Suprapubic skin (tissue), 4 donors: ENCODE measurements around the gene IL17REL. TPM values are rescaled to one million over a fixed set of nuclear protein-coding genes. Genes with fewer than 3 reads are reported as not detected.
A peak's percentile ranks its signal among the peaks of the same experiment; 100 is the strongest.

ENCODE experiments used
- DNase-seq, 2 donors: peaks; one replicate each; pipeline ENCODE4 v3.0.0-alpha.2; 2019; ENCODE audit warnings: low spot score in 2 of 2
- H3K27ac ChIP-seq: fragments of 200-600 bp; sonication (generic); one replicate; pipeline ENCODE4 v1.5.1; 2019
- H3K27me3 ChIP-seq: fragments of 200-600 bp; sonication (generic); one replicate; pipeline ENCODE4 v1.5.1; 2019
- H3K36me3 ChIP-seq: fragments of 200-600 bp; sonication (generic); one replicate; pipeline ENCODE4 v1.5.1; 2019
- H3K4me1 ChIP-seq: fragments of 200-600 bp; sonication (generic); one replicate; pipeline ENCODE4 v1.5.1; 2019
- H3K4me3 ChIP-seq: fragments of 200-600 bp; sonication (generic); one replicate; pipeline ENCODE4 v1.5.1; 2019; ENCODE audit warnings: mild to moderate bottlenecking
- H3K9me3 ChIP-seq: fragments of 200-600 bp; sonication (generic); one replicate; pipeline ENCODE4 v1.5.1; 2019
- EP300 ChIP-seq: sonication (generic); formaldehyde crosslinking; IDR thresholded peaks from one replicate; pipeline ENCODE4 v1.6.1; 2017; ENCODE audit warnings: antibody characterized with exemption
- POLR2A ChIP-seq, 2 donors: fragments of 450-650 bp; IDR thresholded peaks; one replicate each; pipeline ENCODE4 v1.6.1; 2017; ENCODE audit warnings: antibody characterized with exemption in 2 of 2, mild to moderate bottlenecking in 2 of 2, moderate library complexity in 2 of 2
- POLR2AphosphoS5 ChIP-seq, 3 donors: sonication (generic); formaldehyde crosslinking; IDR thresholded peaks; one replicate each; pipeline ENCODE4 v1.6.1; 2017; ENCODE audit warnings: antibody characterized with exemption in 3 of 3
- WGBS: methylation state at CpG from one replicate; pipeline ENCODE4 v1.1.5; 2018; 5-methylcytosine and 5-hydroxymethylcytosine counted together
- total RNA-seq, 4 donors: library from RNA; depleted of rRNA; stranded (reverse); fragments of >200 nt; gene quantifications; one replicate each; pipeline ENCODE4 v1.1.0, GENCODE V29; 2016
- TF ChIP-seq, protein P1 (sequence below), 2 donors: fragments of 200-600 bp in 1 of 2; fragments of 450-650 bp in 1 of 2; sonication (generic) in 1 of 2; IDR thresholded peaks; one replicate each; pipeline ENCODE4 v1.5.1; 2016 to 2019; ENCODE audit warnings: antibody characterized with exemption in 2 of 2, mild to moderate bottlenecking in 1 of 2, moderate library complexity in 1 of 2

IL17REL gene
- total RNA-seq, 4 donors from 2014 or later: not detected

DNA sequence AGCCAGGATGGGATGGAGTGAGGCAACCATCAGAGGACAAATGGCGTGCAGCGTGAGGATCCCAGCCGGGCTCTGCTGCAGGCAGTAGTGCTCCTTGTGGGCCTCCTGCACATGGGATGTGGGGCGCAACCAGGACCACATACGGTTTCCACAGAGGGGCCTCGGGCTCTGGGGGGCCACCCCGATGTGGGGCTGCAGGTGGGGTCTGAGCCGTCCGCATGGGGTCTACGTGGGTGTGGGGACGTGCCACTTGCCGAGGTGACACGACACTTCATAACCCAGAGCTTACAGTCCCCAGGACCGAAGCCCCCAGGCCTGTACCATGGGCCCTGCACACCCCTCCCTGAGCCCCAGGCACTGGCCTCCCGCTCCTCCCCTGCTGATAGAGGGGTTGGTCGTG is 34.8 kb upstream of the IL17REL start:
- no peak overlapping the region for H3K27ac ChIP-seq
- no peak for TF ChIP-seq POLR2A (IDR thresholded peaks at IDR 0.05)
- TF ChIP-seq POLR2AphosphoS5 (IDR thresholded peaks at IDR 0.05): no peak
- no peak for TF ChIP-seq EP300
- TF ChIP-seq, protein P1, sequence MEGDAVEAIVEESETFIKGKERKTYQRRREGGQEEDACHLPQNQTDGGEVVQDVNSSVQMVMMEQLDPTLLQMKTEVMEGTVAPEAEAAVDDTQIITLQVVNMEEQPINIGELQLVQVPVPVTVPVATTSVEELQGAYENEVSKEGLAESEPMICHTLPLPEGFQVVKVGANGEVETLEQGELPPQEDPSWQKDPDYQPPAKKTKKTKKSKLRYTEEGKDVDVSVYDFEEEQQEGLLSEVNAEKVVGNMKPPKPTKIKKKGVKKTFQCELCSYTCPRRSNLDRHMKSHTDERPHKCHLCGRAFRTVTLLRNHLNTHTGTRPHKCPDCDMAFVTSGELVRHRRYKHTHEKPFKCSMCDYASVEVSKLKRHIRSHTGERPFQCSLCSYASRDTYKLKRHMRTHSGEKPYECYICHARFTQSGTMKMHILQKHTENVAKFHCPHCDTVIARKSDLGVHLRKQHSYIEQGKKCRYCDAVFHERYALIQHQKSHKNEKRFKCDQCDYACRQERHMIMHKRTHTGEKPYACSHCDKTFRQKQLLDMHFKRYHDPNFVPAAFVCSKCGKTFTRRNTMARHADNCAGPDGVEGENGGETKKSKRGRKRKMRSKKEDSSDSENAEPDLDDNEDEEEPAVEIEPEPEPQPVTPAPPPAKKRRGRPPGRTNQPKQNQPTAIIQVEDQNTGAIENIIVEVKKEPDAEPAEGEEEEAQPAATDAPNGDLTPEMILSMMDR (IDR thresholded peaks at IDR 0.05): no peak
- no peaks in the 10 kb centered on the region for H3K9me3 ChIP-seq
- no peaks in the 10 kb centered on the region for H3K36me3 ChIP-seq
- peaks cover 33% of the 10 kb centered on the region for H3K27me3 ChIP-seq
- H3K4me3 ChIP-seq: no peak overlapping the region
- H3K4me1 ChIP-seq: no peaks in the 10 kb centered on the region
- DNase-seq: no peak
- 92% methylated on average over 2 of the region's 16 CpGs for WGBS

DNA sequence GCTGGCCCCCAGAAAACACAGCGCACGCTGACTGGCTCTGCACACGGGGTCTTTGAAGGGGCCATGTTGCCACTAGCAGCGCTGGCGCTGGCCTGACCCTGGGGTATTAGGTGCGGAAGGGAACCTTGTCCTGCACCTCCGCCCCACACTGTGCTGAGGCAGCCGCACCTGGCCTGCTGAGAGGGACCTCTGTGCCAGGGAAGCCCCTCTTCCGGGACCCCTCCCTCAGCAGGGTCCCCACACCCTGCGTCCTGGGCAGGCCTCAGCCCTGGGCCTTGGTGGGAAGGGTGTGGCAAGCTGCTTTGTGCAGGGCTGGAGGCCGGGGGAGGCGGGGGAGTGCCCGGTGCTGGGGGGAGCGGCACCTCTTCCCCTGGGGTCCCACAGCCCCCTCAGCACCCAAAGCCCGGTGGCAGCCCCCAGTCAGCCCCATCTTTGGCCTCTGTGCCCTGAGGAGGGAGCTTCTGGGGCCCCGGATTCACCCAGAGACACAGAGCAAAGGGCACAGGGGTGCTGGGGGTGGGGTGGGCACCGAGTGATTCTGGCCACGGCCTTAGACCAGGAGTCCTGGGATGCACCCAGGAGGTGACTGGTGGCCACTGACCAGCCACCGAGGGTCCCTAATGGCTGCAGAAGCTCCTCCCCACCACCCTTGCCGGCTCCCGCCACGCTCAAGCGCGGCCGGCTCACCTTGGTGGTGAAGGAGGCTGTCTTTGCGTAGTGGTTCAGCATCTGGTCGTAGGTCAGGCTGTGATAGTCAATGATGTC is 34.1 kb upstream of the IL17REL start:
- no peaks in the 10 kb centered on the region for H3K4me1 ChIP-seq
- no peak overlapping the region for H3K27ac ChIP-seq
- TF ChIP-seq POLR2AphosphoS5 (IDR thresholded peaks at IDR 0.05) (no peak), EP300 (no peak), POLR2A (IDR thresholded peaks at IDR 0.05) (no peak)
- TF ChIP-seq, protein P1 (IDR thresholded peaks at IDR 0.05): no peak
- peaks cover 33% of the 10 kb centered on the region for H3K27me3 ChIP-seq
- H3K4me3 ChIP-seq: no peak overlapping the region
- no peaks in the 10 kb centered on the region for H3K36me3 ChIP-seq
- no peaks in the 10 kb centered on the region for H3K9me3 ChIP-seq
- peak in 1 of 2 donors; percentile 46 for DNase-seq
- WGBS: 93% methylated on average over 10 of the region's 27 CpGs

- no peaks in the 10 kb centered on the region for H3K4me1 ChIP-seq
- peak in 1 of 2 donors; percentile 46 for DNase-seq
- H3K36me3 ChIP-seq: no peaks in the 10 kb centered on the region
- no peak overlapping the region for H3K4me3 ChIP-seq
- no CpG with 5 or more reads among the region's 19 CpGs for WGBS
- H3K27ac ChIP-seq: no peak overlapping the region
- H3K27me3 ChIP-seq: peaks cover 33% of the 10 kb centered on the region
- TF ChIP-seq POLR2A (IDR thresholded peaks at IDR 0.05) (no peak), POLR2AphosphoS5 (IDR thresholded peaks at IDR 0.05) (no peak), EP300 (no peak)
- TF ChIP-seq, protein P1 (IDR thresholded peaks at IDR 0.05): no peak
- no peaks in the 10 kb centered on the region for H3K9me3 ChIP-seq
These were observed 33.5 kb upstream of the IL17REL start for GRCh38 chr22:50046019-50046415.

DNA sequence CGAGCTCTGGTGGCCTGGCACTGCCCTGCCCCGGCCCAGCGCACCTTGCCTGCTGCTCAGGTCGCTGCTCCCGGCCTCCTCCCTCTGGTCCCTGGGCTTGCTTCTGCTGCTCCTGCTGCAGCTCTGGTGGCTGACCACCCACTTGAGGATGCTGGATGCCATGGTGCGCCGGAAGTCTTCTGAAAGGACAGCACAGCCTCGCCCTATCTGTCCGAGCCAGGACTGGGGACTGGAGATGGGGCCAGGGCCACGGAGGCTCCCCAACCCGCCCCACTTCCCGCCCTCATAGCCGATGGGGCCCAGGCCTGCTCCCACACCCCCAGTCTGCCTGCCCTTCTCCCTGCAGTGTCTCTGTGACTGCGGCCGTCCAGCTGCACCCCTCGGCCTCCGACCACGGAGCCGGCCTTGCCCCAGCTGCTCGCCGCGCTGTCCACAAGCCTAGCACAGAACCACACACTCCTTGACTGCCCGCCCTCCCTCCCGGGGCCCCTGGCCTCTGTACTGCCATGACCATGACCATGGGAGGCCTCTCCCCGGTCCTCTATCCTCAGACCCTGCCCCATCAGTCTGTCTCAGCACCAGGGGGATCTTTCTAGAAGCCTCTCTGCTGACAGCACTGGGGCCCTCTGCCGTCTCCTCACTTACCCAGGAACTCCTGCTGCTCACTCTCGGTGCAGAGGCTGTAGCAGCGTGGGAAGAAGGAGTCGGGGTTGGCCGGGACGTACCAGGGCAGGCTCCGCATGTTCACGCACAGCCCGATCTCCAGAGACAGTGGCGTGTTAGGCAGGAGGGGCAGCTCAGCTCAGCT is 32.9 kb upstream of the IL17REL start:
- no peak for TF ChIP-seq EP300
- 80% methylated on average over 16 of the region's 35 CpGs for WGBS
- Histone ChIP-seq H3K4me3 (no peak overlapping the region), H3K36me3 (no peaks in the 10 kb centered on the region), H3K27me3 (peaks cover 33% of the 10 kb centered on the region), H3K9me3 (no peaks in the 10 kb centered on the region), H3K4me1 (no peaks in the 10 kb centered on the region), H3K27ac (no peak overlapping the region)
- DNase-seq: peak in 1 of 2 donors; percentile 25

DNA sequence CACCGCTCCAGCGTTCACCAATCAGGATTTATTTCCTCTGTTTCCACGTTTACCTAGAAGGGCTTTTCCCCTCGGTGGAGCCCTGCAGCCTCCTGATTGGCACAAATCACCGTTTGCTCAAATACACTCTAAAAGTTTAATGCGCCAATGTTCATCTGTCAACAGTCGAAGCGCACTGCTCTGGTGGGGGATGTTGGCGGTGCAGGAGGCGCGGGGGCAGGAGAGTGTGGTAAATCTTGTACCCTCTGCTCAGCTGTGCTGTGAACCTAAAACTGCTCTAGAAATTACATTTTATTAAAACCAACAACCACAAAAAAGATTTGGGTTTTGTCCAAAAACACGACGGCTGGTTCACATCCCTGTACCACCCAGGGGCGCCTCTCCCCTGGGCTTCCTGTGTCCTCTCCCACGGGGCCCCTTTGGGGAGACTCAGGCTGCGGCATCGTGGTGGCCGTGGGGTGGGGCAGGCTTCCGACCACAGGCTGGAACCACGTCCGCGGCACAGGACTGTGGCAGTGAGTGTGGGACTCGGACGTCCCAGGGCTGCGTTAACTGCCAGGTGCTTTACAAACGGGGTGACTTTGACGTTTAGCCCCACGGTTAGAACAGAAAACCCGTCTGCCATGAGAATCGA is 32.0 kb upstream of the IL17REL start:
- TF ChIP-seq EP300 (no peak), POLR2A (IDR thresholded peaks at IDR 0.05) (no peak), POLR2AphosphoS5 (IDR thresholded peaks at IDR 0.05) (no peak)
- TF ChIP-seq, protein P1 (IDR thresholded peaks at IDR 0.05): no peak
- Histone ChIP-seq H3K9me3 (no peaks in the 10 kb centered on the region), H3K36me3 (no peaks in the 10 kb centered on the region), H3K4me3 (no peak overlapping the region), H3K4me1 (no peaks in the 10 kb centered on the region), H3K27me3 (peaks cover 33% of the 10 kb centered on the region), H3K27ac (no peak overlapping the region)
- 48% methylated on average over 27 of the region's 30 CpGs for WGBS
- no peak for DNase-seq
